Mammary epithelial cell (primary cell): Measurements from ENCODE around the gene HMGN4.

Experiments used
- EZH2 ChIP-seq: IDR thresholded peaks from 2 replicates; pipeline ENCODE4 v1.6.1; 2012; ENCODE audit warnings: low read length, inconsistent platforms, borderline replicate concordance
- TF ChIP-seq, protein P1 (sequence below), 2 donors: IDR thresholded peaks in 1 of 2; conservative IDR thresholded peaks in 1 of 2; 2 replicates each; pipeline ENCODE4 v1.5.1; 2011 to 2012; ENCODE audit warnings: inconsistent platforms in 2 of 2, low read length in 2 of 2, mild to moderate bottlenecking in 2 of 2, control low read depth in 1 of 2, low read depth in 1 of 2; ENCODE audit not compliant: insufficient read depth in 1 of 2; ENCODE audit errors: extremely low read depth in 1 of 2

DNA sequence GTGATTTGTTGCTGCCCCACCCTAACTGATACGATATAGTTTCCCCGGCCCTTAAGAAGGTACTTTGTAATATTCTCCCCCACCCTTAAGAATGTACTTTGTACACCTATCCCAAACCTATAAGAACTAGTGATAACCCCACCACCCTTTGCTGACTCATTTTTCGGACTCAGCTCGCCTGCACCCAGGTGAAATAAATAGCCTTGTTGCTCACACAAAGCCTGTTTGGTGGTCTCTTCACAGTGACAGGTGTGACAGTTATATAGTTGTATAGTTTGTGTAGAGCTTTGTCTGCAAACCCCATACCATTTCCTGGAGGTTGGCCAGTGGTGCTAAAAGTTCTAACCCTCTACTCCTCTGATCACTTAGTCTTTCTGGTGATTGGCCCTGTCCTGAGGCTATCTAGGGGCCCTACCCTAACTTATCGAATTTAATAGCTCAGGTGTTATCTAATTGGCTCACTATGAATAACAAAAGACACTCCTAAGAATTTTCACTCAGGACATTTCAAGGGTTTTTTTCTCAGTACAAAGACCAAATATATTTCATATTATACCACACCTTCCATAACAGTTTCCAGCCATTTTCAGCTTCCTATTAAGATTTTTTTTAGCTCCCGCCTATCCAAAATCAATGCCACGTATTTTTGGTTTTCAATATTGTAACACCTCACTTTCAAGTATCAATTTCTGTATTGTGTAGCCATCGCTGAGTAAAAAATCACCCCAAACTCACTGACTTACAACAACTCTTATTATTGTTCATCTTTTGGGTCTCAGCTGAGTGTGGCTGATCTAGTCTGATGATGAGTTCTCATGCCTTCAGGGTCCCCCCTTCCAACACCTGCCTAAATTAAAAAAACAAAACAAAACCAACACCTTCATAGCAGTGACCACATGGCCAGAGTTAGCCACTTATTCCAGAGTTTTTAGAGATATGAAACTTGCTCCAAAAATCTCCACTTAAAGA, 47.9 kb upstream of the HMGN4 start:
- TF ChIP-seq, protein P1, sequence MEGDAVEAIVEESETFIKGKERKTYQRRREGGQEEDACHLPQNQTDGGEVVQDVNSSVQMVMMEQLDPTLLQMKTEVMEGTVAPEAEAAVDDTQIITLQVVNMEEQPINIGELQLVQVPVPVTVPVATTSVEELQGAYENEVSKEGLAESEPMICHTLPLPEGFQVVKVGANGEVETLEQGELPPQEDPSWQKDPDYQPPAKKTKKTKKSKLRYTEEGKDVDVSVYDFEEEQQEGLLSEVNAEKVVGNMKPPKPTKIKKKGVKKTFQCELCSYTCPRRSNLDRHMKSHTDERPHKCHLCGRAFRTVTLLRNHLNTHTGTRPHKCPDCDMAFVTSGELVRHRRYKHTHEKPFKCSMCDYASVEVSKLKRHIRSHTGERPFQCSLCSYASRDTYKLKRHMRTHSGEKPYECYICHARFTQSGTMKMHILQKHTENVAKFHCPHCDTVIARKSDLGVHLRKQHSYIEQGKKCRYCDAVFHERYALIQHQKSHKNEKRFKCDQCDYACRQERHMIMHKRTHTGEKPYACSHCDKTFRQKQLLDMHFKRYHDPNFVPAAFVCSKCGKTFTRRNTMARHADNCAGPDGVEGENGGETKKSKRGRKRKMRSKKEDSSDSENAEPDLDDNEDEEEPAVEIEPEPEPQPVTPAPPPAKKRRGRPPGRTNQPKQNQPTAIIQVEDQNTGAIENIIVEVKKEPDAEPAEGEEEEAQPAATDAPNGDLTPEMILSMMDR (conservative IDR thresholded peaks at IDR 0.05 in 1 of 2, IDR thresholded peaks at IDR 0.05 in 1 of 2; ENCODE audit: extremely low read depth in 1 of 2, insufficient read depth in 1 of 2, low read depth in 1 of 2, low read length in 2 of 2) = no peak
- TF ChIP-seq EZH2 = no peak
